Measurements from ENCODE around the gene SNX5. TPM values are rescaled to one million over a fixed set of nuclear protein-coding genes. Genes with fewer than 3 reads are reported as not detected.

Gene SNX5
- total and polyA plus RNA-seq, 2 of the 13 experiments (the other 11 are each of a cell fraction or from before 2014, with no cell fraction given): 664 to 1,040 TPM

DNA sequence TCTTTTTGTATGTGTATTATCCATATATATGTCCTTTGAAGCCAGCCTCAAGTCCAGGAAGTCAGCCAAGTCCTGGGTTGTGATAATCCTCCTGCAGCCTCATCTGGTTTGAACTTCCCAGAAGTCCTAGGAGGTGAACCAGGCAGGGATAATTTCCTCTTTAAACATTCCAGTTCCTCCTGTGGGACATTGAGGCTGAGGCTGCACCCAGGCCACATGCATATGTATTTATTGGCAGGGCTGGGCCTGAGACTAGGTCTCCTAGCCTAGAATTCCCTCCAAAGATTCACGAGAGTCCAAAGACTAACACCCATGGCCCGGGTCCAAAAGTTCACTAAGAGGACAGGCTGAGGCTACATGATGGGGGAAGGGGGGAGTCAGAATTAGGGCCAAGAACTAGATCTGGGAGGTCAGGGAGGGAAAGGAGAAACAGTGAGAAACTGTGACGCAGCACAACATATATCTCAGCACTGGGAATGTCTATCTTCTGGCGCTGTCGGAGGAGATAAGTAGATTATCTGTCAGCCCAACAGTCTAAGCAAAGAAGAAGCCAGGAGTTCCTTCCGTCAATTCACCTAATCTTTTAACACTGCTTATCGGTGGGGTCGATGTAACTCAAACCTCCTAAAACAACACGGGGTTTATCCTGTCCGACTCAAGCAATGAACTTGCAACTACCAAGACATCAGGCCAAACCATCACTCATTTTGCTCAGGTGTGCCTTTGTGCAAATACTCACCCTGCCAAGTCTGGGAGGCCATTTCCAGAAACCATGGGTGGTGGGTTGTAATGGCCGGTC is 43.3 kb downstream of the SNX5 start (continued):
- TF ChIP-seq, protein P1, sequence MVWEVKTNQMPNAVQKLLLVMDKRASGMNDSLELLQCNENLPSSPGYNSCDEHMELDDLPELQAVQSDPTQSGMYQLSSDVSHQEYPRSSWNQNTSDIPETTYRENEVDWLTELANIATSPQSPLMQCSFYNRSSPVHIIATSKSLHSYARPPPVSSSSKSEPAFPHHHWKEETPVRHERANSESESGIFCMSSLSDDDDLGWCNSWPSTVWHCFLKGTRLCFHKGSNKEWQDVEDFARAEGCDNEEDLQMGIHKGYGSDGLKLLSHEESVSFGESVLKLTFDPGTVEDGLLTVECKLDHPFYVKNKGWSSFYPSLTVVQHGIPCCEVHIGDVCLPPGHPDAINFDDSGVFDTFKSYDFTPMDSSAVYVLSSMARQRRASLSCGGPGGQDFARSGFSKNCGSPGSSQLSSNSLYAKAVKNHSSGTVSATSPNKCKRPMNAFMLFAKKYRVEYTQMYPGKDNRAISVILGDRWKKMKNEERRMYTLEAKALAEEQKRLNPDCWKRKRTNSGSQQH (CRISPR knock-in tag; IDR thresholded peaks at IDR 0.05; ENCODE audit: low read depth): no peak
- TF ChIP-seq, protein P2, sequence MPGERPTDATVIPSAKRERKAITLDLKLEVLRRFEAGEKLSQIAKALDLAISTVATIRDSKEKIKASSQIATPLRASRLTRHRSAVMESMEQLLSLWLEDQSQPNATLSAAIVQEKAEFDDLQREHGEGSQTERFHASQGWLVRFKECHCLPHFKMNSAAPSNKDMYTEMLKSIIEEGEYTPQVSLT (CRISPR knock-in tag; IDR thresholded peaks at IDR 0.05; ENCODE audit: borderline replicate concordance, low read depth): no peak
- TF ChIP-seq, protein P3, sequence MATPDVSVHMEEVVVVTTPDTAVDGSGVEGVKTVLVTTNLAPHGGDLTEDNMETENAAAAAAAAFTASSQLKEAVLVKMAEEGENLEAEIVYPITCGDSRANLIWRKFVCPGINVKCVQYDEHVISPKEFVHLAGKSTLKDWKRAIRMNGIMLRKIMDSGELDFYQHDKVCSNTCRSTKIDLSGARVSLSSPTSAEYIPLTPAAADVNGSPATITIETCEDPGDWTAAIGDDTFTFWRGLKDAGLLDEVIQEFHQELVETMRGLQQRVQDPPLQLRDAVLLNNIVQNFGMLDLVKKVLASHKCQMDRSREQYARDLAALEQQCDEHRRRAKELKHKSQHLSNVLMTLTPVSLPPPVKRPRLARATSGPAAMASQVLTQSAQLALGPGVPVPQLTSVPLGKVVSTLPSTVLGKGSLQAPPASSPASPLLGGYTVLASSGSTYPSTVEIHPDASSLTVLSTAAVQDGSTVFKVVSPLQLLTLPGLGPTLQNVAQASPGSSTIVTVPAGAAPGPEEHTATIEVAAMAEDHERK (CRISPR knock-in tag; IDR thresholded peaks at IDR 0.05; ENCODE audit: low read depth): no peak
- TF ChIP-seq, protein P4, sequence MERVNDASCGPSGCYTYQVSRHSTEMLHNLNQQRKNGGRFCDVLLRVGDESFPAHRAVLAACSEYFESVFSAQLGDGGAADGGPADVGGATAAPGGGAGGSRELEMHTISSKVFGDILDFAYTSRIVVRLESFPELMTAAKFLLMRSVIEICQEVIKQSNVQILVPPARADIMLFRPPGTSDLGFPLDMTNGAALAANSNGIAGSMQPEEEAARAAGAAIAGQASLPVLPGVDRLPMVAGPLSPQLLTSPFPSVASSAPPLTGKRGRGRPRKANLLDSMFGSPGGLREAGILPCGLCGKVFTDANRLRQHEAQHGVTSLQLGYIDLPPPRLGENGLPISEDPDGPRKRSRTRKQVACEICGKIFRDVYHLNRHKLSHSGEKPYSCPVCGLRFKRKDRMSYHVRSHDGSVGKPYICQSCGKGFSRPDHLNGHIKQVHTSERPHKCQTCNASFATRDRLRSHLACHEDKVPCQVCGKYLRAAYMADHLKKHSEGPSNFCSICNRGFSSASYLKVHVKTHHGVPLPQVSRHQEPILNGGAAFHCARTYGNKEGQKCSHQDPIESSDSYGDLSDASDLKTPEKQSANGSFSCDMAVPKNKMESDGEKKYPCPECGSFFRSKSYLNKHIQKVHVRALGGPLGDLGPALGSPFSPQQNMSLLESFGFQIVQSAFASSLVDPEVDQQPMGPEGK (CRISPR knock-in tag; IDR thresholded peaks at IDR 0.05): 0 out of 2 replicates have a peak, but pooled peaks have one; percentile 20
- TF ChIP-seq MBD4 (IDR thresholded peaks at IDR 0.05; ENCODE audit: borderline replicate concordance, low read length): no peak
- TF ChIP-seq, protein P5, sequence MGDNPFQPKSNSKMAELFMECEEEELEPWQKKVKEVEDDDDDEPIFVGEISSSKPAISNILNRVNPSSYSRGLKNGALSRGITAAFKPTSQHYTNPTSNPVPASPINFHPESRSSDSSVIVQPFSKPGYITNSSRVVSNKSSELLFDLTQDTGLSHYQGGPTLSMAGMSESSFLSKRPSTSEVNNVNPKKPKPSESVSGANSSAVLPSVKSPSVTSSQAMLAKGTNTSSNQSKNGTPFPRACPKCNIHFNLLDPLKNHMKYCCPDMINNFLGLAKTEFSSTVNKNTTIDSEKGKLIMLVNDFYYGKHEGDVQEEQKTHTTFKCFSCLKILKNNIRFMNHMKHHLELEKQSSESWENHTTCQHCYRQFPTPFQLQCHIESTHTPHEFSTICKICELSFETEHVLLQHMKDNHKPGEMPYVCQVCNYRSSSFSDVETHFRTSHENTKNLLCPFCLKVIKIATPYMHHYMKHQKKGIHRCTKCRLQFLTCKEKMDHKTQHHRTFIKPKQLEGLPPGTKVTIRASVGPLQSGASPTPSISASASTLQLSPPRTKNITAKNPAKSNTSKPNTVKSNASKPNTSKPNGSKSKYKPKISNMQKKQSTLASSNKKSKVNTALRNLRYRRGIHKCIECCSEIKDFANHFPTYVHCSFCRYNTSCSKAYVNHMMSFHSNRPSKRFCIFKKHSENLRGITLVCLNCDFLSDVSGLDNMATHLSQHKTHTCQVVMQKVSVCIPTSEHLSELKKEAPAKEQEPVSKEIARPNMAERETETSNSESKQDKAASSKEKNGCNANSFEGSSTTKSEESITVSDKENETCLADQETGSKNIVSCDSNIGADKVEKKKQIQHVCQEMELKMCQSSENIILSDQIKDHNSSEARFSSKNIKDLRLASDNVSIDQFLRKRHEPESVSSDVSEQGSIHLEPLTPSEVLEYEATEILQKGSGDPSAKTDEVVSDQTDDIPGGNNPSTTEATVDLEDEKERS (CRISPR knock-in tag; IDR thresholded peaks at IDR 0.05): no peak
- no peak for TF ChIP-seq KDM1A (CRISPR knock-in tag; IDR thresholded peaks at IDR 0.05)
- no peak for TF ChIP-seq ZNF124 (CRISPR knock-in tag; IDR thresholded peaks at IDR 0.05)
- 0 out of 2 replicates have a peak, but pooled peaks have one; percentile 13 for TF ChIP-seq IRF2 (CRISPR knock-in tag; IDR thresholded peaks at IDR 0.05)
- TF ChIP-seq ZNF383 (CRISPR knock-in tag; IDR thresholded peaks at IDR 0.05; ENCODE audit: borderline replicate concordance): no peak
- peak; percentile 58; the same call in 1 of the 2 replicates for TF ChIP-seq ERF (CRISPR knock-in tag; IDR thresholded peaks at IDR 0.05)
- peak; percentile 65 for TF ChIP-seq NCOR1 (IDR thresholded peaks at IDR 0.05; ENCODE audit: borderline replicate concordance, low read length)
- TF ChIP-seq, protein P6, sequence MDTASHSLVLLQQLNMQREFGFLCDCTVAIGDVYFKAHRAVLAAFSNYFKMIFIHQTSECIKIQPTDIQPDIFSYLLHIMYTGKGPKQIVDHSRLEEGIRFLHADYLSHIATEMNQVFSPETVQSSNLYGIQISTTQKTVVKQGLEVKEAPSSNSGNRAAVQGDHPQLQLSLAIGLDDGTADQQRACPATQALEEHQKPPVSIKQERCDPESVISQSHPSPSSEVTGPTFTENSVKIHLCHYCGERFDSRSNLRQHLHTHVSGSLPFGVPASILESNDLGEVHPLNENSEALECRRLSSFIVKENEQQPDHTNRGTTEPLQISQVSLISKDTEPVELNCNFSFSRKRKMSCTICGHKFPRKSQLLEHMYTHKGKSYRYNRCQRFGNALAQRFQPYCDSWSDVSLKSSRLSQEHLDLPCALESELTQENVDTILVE (CRISPR knock-in tag; IDR thresholded peaks at IDR 0.05): no peak
- no peak for TF ChIP-seq HDAC6 (IDR thresholded peaks at IDR 0.05; ENCODE audit: low read depth, low read length)
- TF ChIP-seq, protein P7, sequence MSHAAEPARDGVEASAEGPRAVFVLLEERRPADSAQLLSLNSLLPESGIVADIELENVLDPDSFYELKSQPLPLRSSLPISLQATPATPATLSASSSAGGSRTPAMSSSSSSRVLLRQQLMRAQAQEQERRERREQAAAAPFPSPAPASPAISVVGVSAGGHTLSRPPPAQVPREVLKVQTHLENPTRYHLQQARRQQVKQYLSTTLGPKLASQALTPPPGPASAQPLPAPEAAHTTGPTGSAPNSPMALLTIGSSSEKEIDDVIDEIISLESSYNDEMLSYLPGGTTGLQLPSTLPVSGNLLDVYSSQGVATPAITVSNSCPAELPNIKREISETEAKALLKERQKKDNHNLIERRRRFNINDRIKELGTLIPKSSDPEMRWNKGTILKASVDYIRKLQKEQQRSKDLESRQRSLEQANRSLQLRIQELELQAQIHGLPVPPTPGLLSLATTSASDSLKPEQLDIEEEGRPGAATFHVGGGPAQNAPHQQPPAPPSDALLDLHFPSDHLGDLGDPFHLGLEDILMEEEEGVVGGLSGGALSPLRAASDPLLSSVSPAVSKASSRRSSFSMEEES (CRISPR knock-in tag; IDR thresholded peaks at IDR 0.05): no peak
- no peak for TF ChIP-seq NAIF1 (CRISPR knock-in tag; IDR thresholded peaks at IDR 0.05; ENCODE audit: borderline replicate concordance)
- 0 out of 2 replicates have a peak, but pooled peaks have one; percentile 25 for TF ChIP-seq ZNF441 (CRISPR knock-in tag; IDR thresholded peaks at IDR 0.05; ENCODE audit: borderline replicate concordance)
